Fibroblast of villous mesenchyme (primary cell): Measurements from ENCODE around the gene GPANK1. TPM values are rescaled to one million over a fixed set of nuclear protein-coding genes. Genes with fewer than 3 reads are reported as not detected.

ENCODE experiments used
- DNase-seq: peaks from one replicate; pipeline ENCODE4 v3.0.0-alpha.2; 2010; ENCODE audit warnings: low read depth
- H3K4me3 ChIP-seq: 2 replicates; pipeline ENCODE4 v1.5.1; 2011; ENCODE audit warnings: low read depth, mild to moderate bottlenecking, low read length
- CTCF ChIP-seq: IDR thresholded peaks from 2 replicates; pipeline ENCODE4 v1.5.1; 2012; ENCODE audit warnings: low read depth, mild to moderate bottlenecking, low read length; ENCODE audit not compliant: insufficient read depth
- total RNA-seq: library from RNA; depleted of rRNA; stranded (reverse); fragments of >200 nt; gene quantifications from 2 replicates; pipeline ENCODE4 v1.2.3, GENCODE V29; 2012

GPANK1 gene
- total RNA-seq, 1 donor = 20.7 TPM

GRCh38 chr6:31676322-31676903 is 11.6 kb upstream of the GPANK1 start:
- DNase-seq = no peak
- TF ChIP-seq CTCF = no peak
- H3K4me3 ChIP-seq = no peak overlapping the region

- no peak for DNase-seq
- no peak for TF ChIP-seq CTCF
- H3K4me3 ChIP-seq = no peak within 1 kb of the TSS
These were observed 4.9 kb upstream of the GPANK1 start, which contains the start of gene LY6G5B for GRCh38 chr6:31669676-31670075. Gene LY6G5B, plus strand, starts transcription at chr6:31669976. Its CDS starts 975 bp downstream, at chr6:31670951.

GRCh38 chr6:31666337-31666965 is 1.7 kb upstream of the GPANK1 start:
- peak overlapping the region; percentile 96 for H3K4me3 ChIP-seq
- DNase-seq = no peak
- no peak for TF ChIP-seq CTCF

GRCh38 chr6:31665501-31666336 is 922 bp upstream of the GPANK1 start, which contains the start of gene CSNK2B:
Gene CSNK2B, plus strand, starts transcription at chr6:31666080. Its CDS starts 752 bp downstream, at chr6:31666832.
- DNase-seq = peak; percentile 97
- peak within 1 kb of the TSS; percentile 96 for H3K4me3 ChIP-seq
- no peak for TF ChIP-seq CTCF

GRCh38 chr6:31663961-31664789 is 622 bp downstream of the GPANK1 start:
- H3K4me3 ChIP-seq = peak overlapping the region; percentile 96
- no peak for TF ChIP-seq CTCF
- peak; percentile 80 for DNase-seq
